GM18520 (cell line): ENCODE measurements around the gene RIN3.
"Not testable (repeated sequence)": the region's sequence is repeated elsewhere in the genome, so short reads cannot be mapped to it uniquely, and the experiment has no call there.

Source experiments
- ATAC-seq: cut with Tn5 transposase; IDR thresholded peaks from one replicate; pipeline ENCODE4 v1.9.1; 2021; ENCODE audit not compliant: unreplicated experiment

The RIN3 gene

DNA sequence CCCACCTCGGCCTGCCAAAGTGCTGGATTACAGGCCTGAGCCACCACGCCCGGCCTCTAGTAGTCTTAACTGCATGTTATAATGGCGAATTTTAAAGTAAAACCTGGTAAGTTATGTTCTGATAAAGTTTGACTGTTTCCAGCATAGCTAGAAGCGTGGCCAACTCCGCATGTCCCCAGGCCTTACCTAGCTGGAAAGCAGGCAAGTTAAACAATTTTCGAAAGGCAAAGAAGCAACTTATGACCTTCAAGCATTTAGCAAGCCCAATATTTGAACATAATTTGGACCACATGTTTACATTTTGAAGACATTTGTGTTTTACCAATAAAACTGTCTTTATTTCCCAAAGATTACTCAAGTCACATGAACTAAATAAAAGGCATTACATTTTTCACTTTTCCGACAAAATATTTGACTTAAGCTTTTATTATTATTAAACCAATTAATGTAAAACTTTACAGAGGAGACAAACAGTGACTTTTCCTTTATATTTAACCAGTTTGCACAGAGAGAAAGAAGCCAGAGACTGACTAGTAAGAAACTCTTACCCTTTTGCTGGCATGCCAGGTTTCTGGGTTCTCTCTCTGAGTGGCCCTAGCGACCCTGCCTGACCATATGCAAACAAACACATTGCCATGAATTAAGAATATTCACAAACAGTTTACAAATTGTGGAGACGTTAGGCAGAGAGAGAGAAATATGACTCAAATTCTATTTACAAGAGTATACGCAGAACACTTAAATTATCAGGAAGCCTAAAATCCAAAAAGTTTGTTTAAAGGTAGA, 106.3 kb downstream of the RIN3 start:
- ATAC-seq, result no peak

DNA sequence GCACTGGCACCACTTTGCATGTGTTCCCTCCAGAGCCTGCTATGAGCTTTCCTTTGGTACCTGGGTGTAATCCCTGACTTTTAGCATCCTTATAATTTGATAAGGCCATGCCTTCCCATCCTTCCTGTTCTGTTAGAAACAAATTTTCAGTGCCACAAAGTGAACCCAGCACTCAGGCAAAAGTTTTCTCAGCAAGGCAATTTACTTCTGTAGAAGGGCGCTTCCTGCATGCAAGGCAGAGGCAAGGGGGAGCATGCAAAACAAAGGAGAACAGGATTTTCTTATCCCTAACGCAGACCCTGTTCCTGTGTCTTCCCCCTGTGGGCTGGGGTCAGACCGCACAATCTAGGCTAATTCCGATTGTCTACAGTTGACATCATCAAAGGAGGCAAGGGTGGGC, 108.7 kb downstream of the RIN3 start:
- ATAC-seq, result no peak

DNA sequence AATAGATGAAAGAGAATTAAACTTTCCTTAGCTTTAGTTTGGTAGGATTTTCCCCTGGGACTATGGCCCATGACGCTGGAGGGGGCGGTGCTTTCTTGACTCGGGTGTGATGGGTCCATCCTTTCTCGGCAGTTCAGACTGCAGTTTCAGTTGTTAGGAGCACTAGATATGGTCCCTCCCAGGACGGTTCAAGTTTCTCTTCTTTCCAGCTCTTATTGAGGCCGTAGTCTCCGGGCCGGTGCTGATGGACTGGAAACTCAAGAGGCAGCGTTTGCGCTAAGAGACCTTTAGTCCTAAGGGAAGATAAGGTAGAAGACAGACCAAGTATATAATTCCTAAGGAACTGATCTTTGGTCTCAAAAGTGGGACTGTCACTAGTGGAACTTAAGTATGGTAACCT, 111.2 kb downstream of the RIN3 start:
- ATAC-seq, result no peak

DNA sequence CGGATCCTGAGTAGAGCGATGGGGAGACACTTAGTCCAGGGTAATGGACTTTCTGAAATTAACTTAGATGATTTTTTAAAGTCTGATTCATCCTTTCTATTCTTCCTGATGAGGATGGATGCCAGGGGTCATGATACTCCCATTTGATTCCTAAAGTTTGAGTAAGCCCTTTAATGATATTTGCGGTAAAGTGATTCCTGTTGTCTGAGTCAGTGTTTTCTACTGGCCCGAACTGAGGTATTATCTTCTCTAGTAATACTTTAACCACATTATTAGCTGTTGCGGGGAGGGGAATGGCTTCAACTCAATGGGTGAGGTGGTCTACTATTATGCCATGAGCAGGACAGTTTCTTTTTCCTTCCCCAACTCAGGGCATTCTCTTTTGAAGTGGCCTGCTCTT, 111.6 kb downstream of the RIN3 start:
- ATAC-seq, result no peak

DNA sequence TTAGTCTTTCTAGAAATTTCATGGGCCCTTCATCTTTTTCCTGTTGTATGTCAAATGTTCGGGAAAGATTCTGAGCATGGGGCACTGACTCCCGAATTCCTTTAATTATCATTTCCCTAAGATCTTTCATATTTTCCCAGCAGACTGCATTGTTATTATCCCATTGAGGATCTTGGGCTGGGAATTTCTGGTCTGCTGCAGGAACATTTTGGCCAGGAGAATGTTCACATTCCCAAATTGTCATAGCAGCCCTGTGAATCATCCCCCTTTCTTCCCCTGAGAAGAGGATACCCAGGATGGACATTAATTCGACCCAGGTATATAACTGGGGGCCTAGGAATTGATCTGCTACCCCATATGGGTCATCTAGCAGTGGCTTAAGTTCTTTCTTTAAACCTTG, 112.5 kb downstream of the RIN3 start:
- no peak for ATAC-seq

GRCh38 chr14:92627707-92628215, 114.2 kb downstream of the RIN3 start:
- no peak for ATAC-seq

DNA sequence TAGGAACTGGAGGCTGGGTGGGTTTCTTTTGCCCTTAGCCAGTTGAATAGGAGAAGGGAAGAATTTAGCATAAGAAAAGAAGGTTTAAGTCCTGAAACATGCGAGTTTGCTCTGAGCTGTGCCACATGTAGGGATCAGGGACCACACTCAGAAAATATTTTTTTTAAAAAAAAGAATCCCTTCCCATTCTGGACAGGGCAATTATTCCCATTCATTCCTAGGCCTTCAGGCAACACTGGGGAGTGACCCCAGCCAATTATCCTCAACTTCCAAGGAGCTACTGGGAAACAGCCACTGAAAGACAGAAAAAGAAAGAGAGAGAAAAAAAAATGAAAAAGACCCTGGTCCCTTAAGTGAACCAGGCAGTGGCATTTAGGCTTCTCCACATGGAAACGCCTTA, 115.1 kb downstream of the RIN3 start:
- ATAC-seq, result no peak

GRCh38 chr14:92630367-92630766, 116.8 kb downstream of the RIN3 start:
- no peak for ATAC-seq

DNA sequence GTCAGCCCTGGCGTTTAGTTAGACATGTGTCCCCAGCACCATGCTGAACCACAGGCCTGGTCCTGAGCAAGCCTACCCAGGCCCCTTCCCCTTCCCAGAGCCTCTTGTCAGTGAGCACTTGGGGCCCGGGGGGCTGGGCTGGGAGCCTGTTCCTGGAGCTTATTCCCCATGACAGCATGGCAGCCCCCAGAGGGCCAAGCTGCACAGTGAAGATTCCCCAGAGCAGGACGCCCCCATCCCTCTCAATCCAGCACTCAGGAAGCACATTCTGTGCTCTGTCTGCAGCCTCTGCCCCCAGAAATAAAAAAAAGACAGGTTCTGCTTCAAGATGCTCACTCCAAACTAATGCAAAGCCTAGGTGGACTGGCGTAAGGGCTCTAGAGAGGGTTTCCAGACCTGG, 117.5 kb downstream of the RIN3 start:
- no peak for ATAC-seq

GRCh38 chr14:92632546-92633273, 119.1 kb downstream of the RIN3 start:
- no peak for ATAC-seq

DNA sequence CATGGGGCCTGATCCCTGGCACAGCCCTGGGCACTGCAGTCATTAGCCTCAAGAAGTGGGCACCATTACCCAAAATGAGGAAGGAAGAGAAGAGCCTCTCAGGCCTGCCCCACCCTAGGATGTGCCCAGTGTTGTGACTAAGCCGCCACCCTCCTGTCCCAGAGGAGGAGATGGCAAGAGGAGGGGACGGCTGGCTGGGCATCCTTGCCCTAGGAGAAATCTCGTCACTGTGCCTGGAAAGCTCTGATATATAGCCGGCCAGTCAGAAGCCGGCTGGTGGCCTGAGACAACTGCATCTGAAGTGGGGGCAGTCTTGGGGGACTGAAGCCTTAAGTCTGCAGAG, 119.7 kb downstream of the RIN3 start:
- ATAC-seq, result no peak

GRCh38 chr14:92633724-92634123, 120.1 kb downstream of the RIN3 start:
- ATAC-seq, result no peak

DNA sequence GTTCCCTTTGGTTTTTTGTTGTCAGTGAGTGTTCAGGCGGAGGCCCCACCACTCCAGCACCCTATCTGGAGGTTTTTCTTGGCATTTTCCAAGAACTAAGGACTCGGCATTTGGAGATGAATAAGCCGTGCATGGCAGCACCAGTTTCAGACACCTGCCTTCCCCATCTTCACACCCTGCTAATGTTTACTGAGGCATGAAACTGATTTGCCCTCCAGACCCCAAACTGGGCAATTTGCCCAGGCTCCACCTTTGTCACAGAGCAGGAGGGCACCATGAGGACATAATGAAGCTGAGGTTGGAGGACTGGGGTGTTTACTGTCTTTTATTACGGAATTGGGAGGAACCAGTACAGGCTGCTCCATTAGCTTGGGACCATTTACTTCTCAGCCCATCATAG, 121.5 kb downstream of the RIN3 start:
- no peak for ATAC-seq

DNA sequence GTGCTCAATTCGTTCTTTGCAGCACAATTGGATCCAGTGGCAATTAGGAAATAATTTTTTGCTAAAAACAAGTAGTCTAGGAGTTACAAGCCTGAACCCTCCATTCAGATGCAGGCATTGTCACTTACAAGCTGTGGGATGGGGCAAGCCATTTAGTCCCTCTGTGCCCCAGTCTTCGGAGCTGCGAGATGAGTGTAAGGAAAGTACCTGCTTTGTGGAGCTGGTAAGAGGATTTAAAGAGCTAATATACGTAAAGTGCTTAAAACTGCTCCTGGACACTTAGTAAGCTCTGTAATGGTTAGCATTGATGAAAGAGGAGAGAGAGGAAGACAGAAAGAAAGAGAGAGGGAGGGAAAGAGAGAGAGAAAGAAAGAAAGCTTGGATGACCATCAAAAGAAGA, 122.3 kb downstream of the RIN3 start:
- no peak for ATAC-seq

DNA sequence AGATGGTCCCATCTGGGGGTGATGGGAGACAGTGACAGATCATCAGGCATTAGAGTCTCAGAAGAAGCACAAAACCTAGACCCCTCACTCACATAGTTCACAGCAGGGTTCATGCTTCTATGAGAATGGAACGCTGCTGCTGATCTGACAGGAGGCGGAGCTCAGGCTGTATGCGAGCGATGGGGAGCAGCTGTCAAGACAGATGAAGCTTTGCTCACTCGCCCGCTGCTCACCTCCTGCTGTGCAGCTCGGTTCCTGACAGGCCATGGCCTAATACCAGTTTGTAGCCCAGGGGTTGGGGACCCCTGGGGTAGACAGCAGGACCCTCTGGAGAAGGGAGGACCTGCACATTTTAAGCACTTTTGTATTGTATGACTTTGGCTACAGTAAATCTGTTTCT, 123.6 kb downstream of the RIN3 start:
- ATAC-seq, result no peak

DNA sequence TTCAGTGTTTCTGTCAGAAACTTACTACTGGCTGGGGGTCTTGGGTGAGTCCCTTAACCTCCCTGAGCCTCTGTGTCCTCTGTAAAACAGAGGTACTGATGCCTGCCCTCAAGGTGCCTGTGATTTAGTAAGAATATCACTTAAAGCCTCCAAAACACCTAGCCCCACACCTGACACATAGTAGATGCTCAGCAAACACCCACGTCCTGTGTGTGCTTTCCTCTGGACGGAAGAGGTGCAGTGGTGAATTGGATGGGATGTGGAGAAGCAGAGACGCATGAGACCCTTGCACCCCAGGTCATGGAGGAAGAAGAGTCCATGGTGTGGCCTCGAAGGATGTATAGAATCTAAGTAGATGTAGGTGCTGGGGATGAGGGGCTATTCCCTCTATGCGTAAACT, 124.3 kb downstream of the RIN3 start:
- no peak for ATAC-seq

GRCh38 chr14:92638266-92638665, 124.7 kb downstream of the RIN3 start:
- no peak for ATAC-seq

DNA sequence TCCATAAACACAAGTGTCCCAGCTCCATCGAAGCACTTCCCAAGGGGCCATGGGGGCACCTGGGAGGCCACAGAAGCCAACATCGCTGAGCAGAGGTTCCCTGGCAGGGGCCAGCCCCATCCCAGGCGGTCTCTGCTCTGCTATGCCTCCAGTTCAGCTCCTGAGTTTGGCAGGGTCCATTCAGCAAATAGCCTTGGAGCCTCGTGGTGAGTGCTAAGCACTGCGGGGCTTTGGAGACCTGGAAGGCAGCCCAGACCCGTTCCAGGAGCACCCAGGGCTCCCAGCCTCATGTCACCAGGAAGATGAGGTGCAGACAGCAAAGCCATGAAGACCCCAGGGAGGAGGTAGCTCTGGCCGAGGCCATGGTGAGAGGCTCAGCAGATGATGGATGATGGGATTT, 125.3 kb downstream of the RIN3 start:
- no peak for ATAC-seq

DNA sequence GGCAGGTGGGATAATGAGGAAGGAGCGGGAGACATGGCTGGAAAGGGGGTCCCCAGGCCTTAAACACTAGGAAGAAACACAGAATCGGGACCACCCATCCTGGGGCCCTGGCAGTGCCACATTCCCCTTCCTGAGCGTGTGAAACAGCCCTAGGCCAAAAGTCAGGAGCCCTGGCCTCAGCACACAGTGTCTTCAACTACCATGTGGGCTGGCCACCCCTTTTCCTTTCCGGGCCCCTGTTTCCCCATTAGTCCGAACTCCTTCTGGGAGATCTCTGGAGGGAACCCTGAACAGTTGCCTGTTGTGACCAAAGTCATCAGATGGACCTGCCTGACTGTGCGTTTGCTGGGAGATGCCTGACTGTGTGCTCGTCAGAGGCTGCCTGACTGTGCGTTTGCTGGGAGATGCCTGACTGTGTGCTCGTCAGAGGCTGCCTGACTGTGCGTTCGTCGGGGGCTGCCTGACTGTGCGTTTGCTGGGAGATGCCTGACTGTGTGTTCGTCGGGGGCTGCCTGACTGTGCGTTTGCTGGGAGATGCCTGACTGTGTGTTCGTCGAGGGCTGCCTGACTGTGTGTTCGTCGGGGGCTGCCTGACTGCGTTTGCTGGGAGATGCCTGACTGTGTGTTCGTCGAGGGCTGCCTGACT, 126.0 kb downstream of the RIN3 start:
- ATAC-seq, result not testable (repeated sequence)

DNA sequence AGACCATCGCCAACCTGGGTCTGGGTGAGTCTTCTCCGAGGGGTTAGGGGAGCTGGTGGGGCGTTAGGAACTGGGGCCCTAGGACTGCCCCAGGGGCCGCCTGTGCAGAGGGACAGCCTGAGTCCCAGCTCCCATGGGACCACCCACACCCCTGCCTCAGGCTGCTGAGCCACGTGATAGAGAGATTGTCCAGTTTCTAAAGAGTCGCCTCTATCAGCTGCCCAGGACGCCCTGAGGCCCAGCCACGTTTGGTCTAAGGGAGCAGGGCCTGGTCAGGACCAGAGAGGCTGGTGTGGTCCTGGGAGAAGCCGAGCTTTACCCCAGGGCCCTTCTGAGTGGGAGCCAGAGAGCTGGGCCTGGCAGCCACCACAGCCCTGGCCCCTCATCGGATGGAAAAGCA, 127.7 kb downstream of the RIN3 start:
- no peak for ATAC-seq

DNA sequence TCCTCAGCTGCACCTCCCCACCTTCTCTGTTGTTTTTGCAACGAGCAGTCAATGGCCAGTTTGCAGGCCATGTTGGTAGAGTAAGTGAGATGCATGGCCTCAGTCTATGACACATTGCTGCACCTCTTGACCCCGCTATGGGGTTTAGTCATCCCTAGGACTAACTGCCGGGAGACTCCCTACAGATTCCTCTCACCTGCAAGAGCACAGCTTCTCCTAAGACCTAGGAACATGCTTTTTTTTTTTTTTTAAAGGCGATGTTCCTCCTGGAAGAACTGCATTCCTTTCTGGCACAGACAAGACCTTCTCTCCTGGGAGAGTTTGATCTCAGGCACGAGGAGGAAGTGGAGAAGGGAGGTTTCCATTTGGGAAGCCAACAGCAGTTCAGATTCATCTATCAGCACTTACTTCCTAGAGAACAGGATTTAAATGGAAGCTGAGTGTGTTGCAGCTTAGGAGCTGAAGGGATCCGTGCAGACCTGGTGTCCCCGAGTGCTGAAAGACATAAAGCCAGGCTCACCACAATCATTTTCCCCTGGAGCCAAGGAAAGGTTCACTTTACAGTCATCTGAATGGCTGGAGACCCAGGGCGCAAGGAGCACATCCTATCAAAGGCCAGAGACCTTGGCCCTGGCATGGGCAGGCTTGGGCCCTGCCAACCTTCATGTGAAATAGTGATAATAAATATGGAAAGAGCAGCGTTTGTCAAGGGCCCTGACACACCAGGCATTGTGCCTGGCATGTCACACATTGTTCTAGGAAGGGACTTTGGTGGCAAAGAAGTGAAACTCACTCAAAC, 130.8 kb downstream of the RIN3 start:
- no peak for ATAC-seq
